GM12874 (cell line): ENCODE results near the gene HARBI1.

Experiments
- CTCF ChIP-seq: IDR thresholded peaks from 2 replicates; pipeline ENCODE4 v1.5.1; 2011; ENCODE audit warnings: low read depth, mild to moderate bottlenecking, control low read depth, low read length, moderate library complexity; ENCODE audit not compliant: insufficient read depth

HARBI1 gene

DNA sequence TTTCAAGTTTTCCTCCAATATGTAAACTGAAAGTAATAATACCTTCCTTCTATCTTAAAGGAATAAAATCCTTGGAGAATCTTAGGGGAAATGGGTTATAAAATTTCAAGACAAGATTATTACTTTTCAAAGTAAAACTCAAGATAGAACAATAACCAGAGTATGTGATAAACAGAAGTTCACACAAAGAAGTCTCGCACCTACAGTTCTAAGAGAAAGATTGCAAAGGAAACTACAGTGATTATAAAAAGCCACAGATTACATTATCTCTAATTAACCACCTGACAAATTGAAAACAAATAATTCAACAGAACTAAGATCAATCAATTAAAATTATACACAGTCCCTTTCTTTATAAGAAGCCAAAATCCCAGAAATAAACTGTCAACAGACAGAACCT lies 57.2 kb downstream of the HARBI1 start:
- TF ChIP-seq CTCF, result no peak

GRCh38 chr11:46557684-46558151 lies 59.3 kb downstream of the HARBI1 start:
- TF ChIP-seq CTCF, result no peak

- TF ChIP-seq CTCF, result no peak
Measured at GRCh38 chr11:46555267-46556054, 61.6 kb downstream of the HARBI1 start.

DNA sequence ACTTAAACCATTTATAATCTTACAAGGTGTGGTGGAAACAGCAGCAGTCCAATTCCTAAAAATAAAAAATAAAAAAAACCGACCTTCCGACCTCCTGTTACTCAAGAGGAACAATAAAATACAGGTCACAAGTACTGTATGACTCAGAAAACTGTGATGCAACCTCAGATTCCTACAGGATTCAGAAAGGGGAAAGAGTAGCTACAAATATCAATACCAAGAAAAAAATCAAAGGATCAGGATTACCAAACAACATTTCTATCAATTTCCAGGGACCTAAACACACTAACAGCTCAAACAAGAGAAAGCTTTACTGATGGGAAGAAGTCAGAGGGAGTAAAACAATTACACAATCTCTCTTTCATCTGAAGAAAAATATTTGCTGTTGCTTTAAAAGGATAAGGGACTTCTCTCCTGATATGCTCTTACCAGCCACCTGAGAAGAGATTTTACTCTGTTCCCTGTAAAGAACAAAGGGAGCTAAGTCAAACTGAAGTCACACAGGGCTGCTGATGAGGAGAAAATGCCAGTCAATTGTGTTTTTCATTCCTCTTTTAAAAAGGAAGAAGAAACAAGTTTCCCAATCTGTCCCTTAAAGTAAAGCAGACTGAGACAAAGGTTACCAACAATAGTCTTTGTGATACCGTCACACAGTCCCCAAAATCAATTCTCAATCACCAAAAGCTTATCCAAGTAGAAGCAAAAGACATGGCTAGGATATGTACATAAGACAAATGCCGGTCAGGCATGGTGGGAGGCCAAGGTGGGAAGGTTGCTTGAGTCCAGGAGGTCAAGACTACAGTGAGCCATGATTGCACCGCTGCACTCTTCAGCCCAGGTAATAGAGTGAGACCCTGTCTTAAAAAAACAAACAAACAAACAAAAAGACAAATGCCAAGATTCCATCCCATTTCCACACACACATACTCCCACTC lies 62.5 kb downstream of the HARBI1 start:
- TF ChIP-seq CTCF, result no peak

DNA sequence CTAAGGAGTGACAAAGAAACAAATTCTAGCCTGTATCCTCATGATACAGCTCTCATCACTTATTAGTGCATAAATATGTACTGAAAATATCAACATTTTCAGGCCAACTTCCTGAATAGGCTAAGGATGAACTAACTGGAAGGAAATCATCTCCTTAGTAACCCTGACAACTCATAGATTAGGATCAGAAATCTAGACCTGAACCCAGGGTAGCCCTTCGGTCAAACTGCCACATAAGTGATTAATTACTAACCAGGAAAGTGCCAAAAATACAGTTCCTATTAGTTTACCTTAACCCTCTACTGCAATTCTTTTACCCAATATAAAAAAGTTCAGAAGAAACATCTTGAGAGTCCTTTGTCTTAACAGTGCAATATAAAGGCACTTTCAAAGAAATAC lies 63.2 kb downstream of the HARBI1 start:
- TF ChIP-seq CTCF, result no peak
